HG02588 (cell line): ENCODE data around the gene ABCB11.

Experiments used
- ATAC-seq: cut with Tn5 transposase; IDR thresholded peaks from one replicate; pipeline ENCODE4 v1.9.1; 2021; ENCODE audit warnings: mild to moderate bottlenecking, moderate library complexity; ENCODE audit not compliant: unreplicated experiment

Gene ABCB11

GRCh38 chr2:168981651-168982050, 49.5 kb downstream of the ABCB11 start:
- no peak for ATAC-seq

DNA sequence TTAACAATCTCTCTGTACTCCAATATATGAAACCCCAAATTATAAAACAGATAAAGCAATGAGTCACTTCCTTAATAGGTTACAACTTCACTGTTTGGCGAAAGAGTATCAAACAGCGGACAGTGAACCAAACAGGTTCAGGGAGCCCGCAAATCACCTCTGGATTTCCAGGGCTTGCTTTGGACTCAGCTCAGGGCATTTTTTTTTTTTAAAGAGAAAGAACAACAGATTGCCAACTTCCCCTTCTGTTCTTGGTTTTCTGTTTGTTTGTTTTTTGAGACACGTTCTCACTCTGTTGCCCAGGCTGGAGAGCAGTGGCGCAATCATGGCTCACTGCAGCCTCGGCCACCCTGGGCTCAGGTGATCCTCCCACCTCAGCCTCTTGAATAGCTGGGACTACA, 52.7 kb downstream of the ABCB11 start:
- no peak for ATAC-seq

DNA sequence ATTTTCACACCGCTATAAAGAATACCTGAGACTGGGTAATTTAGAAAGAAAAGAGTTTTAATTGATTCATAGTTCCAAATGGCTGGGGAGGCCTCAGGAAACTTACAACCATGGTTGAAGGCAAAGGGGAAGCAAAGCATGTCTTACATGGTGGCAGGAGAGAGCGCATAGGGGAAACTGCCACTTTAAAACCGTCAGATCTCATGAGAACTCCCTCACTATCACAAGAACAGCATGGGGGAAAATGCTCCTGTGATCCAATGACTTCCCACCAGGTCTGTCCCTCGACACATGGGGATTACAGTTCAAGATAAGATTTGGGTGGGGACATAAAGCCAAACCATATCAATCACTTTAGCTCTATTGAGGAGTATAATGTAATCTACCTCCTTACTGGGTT, 53.5 kb downstream of the ABCB11 start:
- ATAC-seq: no peak

DNA sequence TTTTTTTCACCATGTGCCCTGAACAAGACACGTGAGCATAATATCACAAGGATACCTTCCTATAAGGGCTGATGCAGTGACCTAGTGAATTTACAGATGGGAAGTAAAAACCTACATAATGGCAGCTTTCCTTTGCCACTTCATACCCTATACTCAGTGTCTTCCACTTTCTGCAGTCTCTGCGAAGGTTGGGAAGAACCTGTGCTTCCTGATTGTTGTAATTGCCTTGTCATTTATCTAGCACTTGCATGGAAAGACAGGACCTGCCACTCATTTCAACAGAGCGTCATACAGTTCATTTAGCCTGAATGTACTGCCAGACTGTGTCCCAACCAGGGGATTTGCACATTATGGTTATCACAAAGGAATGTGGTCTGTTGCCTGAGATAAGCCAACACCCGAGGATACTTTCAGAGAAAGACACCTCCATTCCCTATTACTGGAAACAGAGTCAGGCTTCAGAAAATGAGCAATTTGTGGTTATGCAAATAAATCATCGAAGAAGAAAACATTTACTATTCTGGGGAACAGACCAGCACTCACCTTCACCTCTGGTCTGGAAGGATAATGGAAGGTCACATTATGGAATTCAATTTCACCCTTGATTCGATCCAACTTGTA, 55.0 kb downstream of the ABCB11 start:
- no peak for ATAC-seq

- no peak for ATAC-seq
These were observed 56.7 kb downstream of the ABCB11 start for GRCh38 chr2:168974428-168974827.

GRCh38 chr2:168971261-168971660, 59.9 kb downstream of the ABCB11 start:
- no peak for ATAC-seq

- ATAC-seq: no peak
These were observed 60.4 kb downstream of the ABCB11 start for GRCh38 chr2:168970711-168971233.

GRCh38 chr2:168969865-168970264, 61.3 kb downstream of the ABCB11 start:
- no peak for ATAC-seq

DNA sequence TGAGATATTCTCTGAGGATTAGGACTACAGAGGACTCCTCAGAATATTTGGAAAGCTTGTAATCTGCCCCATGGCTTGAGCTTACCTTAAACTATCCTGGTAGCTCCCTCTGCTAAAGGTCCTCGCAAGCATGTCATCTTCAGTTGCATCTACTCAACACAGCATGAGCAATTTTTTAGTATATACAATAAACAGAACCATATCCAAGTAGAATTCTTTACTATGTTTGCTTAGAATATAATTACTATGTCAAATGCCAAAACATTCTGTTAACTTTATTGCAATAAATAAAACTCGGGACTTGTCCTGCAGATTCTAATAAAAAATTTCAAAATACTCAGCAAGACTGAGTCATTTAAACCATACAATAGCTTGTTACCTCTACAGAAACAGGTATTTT, 62.8 kb downstream of the ABCB11 start:
- ATAC-seq: no peak

GRCh38 chr2:168964251-168964807, 66.8 kb downstream of the ABCB11 start:
- ATAC-seq: no peak

DNA sequence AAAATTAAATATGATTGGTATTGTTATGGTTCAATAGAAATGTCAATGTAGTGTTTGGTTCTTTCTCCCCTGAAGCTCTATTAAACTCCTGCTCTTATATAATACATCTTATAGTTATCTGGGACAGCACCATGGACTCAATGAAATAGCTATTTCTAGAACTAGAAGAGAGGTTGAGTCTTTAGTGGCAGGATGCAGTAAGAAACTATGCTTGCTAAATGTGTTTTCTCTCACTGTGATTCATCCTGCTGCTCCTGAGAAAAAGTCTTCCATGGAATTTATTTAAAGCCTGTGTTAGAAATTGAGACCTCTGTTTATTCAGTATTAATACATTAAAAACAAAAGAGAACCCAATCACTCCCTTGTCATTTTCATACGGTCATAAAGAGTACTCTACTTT, 68.5 kb downstream of the ABCB11 start:
- no peak for ATAC-seq

DNA sequence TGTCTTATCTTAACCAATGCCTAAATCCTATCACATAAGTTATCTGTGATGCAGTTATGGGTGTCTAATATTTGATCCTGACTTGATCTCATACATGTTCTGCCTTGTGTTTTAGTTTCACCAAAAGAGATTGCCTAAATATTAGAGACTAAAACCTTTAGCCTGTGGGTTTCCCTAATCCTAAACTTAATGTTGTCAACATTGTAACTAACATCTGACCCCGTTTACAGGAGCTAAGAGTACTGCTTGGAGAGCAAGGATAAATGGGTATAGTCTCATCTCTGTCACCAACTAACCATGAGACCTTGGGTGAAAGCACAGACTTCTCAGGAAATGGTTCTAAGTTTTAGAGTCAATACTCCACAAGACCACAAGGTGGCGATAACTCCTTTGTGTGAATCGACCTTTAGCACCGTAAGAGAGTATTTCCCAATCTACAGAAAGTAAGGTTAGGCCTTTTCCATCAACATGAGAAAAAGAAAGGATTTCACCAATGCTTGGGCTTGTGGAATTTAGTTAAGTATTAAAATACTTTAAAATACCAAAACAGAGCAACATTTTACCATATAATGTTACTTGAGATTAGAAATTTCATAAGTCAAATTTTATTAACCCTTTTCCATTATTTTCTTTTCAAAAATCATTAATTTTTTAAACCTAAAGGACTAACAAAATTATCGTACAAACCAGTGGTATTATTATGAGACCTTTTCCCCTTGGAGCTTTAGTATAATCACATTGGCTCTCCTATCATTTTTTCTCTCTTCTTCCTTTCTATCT, 69.5 kb downstream of the ABCB11 start:
- ATAC-seq: peak; percentile 84

DNA sequence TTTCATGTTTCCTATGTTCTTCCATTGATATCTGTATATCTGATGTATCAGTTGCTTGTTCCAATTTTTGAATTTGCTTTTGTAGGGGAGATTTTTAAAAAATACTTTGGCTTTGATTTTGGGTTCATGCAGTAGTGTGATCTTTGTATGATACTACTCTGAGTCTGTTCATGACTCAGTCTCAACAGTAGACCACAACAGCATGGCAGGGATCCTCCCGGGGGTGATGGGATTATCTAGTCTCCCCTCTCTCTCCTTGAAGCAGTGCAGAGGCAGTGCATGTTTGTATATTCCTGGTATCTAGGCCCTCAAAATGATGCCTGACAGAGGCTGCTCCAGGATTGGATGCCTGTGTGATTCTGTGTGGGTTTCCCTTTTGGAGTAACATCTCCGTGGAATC, 74.7 kb downstream of the ABCB11 start:
- no peak for ATAC-seq

- ATAC-seq: no peak
These were observed 75.8 kb downstream of the ABCB11 start for GRCh38 chr2:168955321-168955720.

GRCh38 chr2:168954256-168954655, 76.9 kb downstream of the ABCB11 start:
- ATAC-seq: no peak

DNA sequence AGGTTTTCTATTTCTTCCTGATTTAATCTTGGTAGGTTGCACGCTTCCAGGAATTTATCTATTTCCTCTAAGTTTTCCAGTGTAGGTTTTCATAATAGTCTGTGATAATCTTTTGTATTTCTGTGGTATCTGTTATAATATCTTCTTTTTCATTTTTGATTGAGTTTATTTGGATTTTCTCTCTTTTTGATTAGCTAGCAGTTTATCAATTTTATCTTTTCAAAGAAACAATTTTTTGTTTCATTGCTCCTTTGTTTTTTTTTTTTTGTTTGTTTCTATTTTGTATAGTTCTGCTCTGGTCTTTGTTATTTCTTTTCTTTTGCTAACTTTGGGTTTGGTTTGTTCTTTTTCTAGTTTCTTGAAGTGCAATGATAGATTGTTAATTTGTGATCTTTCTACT, 78.7 kb downstream of the ABCB11 start:
- no peak for ATAC-seq

GRCh38 chr2:168951871-168952270, 79.3 kb downstream of the ABCB11 start:
- ATAC-seq: no peak

DNA sequence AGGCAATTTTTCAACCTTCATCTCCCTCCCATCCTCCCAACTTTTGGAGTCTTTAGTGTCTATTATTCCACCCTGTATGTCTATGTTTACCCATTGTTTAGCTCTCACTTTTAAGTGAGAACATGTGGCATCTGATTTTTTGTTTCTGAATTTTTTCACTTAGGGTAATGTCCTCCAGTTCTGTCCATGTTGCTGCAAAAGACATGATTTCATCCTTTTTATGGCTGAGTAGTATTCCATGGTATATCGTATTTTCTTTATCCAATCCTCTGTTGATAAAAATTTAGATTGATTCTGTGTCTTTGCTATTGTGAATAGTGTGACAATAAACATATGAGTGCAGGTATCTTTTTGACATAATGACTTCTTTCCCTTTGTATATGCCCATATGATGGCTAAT, 81.8 kb downstream of the ABCB11 start:
- ATAC-seq: no peak

- peak; percentile 49 for ATAC-seq
These were observed 82.4 kb downstream of the ABCB11 start for GRCh38 chr2:168948621-168949212.

- ATAC-seq: no peak
These were observed 85.6 kb downstream of the ABCB11 start for GRCh38 chr2:168945508-168945907.

DNA sequence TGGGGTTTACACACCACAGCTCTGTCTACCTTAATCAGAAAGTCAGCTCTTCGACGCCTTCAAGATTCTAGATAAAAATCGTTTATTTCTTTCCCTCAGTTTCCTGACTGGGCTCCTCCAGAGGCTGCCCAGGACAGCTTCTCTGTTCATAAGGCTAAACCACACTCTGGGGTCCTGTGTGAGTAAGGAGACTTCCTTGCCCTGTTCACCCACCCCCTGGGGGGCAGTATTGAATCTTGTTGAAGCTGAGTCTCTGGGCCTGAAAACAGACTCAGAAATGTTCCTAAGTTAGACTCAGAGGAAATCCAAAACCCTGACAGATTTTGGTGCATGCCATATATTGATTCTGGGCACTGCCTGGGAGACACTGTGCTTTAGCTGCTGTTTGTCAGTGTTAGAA, 87.1 kb downstream of the ABCB11 start:
- ATAC-seq: no peak

GRCh38 chr2:168941297-168941696, 89.8 kb downstream of the ABCB11 start:
- no peak for ATAC-seq
